ENCODE results near the gene GBE1. TPM values are rescaled to one million over a fixed set of nuclear protein-coding genes. Genes with fewer than 3 reads are reported as not detected.

The GBE1 gene
- polyA plus RNA-seq, 1 donor (not counting 4 experiments of a cell fraction or from before 2014, with no cell fraction given) = 30.2 TPM

GRCh38 chr3:81753416-81754027, 7.9 kb downstream of the GBE1 start:
- DNase-seq (ENCODE audit: low read depth, low spot score) (no peak), FAIRE-seq (no peak)
- Histone ChIP-seq H3K27me3 (ENCODE audit: control insufficient read depth, extremely low read depth, insufficient read depth, low read length) (no peaks in the 10 kb centered on the region), H3K4me2 (ENCODE audit: control insufficient read depth, extremely low read depth, insufficient read depth, low read depth, low read length) (no peak overlapping the region), H3K9me1 (ENCODE audit: control insufficient read depth, extremely low read depth, insufficient read depth, low read length) (no peaks in the 10 kb centered on the region), H3K9me3 (ENCODE audit: control insufficient read depth, low read depth, low read length) (no peaks in the 10 kb centered on the region), H3K27ac (ENCODE audit: control insufficient read depth, insufficient read depth, low read length) (no peak overlapping the region), H3K36me3 (ENCODE audit: control insufficient read depth in 2 of 2, extremely low read depth in 1 of 2, insufficient read depth in 2 of 2, low read length in 2 of 2) (peaks cover 3 to 6% of the 10 kb centered on the region in 2 experiments), H3K4me1 (ENCODE audit: control insufficient read depth, extremely low read depth, insufficient read depth, low read length) (peaks cover 15% of the 10 kb centered on the region), H2AFZ (ENCODE audit: control insufficient read depth, low read length) (no peak overlapping the region), H3K9ac (ENCODE audit: control insufficient read depth, extremely low read depth, insufficient read depth, low read length) (no peak overlapping the region), H3K4me3 (ENCODE audit: control insufficient read depth in 2 of 3, extremely low read depth in 1 of 3, insufficient read depth in 2 of 3, low read depth in 1 of 3, low read length in 3 of 3) (no peak overlapping the region), H4K20me1 (ENCODE audit: control insufficient read depth, extremely low read depth, insufficient read depth, low read length) (no peaks in the 10 kb centered on the region), H3K79me2 (ENCODE audit: control insufficient read depth, insufficient read depth, low read length) (peaks cover 23% of the 10 kb centered on the region)
- TF ChIP-seq EZH2 (IDR thresholded peaks at IDR 0.05; ENCODE audit: low read length) = no peak
- TF ChIP-seq CTCF (optimal IDR thresholded peaks at IDR 0.05 in 1 of 3, IDR thresholded peaks at IDR 0.05 in 1 of 3, conservative IDR thresholded peaks at IDR 0.05 in 1 of 3; ENCODE audit: extremely low read depth in 1 of 3, insufficient read depth in 2 of 3, low read length in 3 of 3) = no peak
- dilution Hi-C loops (cut with MboI; ENCODE audit: extremely low pct_ligation_motif_present, low sequenced_read_pairs) = no loop called here

DNA sequence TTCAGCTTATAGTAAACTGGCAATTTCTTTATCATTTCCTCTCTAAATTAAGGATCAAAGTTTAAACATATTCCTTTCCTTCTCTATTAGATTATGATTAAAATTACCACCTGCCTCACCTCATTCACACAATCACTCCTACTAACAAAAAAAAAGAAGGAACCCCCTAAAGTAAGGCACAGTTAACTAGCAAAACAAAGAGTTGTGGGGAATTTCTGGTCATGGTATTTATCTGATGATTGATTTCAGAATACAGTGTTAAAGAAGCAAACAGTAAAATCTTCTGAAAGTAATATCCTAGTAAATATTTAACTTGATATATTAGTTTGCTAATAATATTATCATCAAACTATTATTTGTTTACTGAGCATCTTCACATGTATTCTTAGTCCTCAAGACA, 8.8 kb downstream of the GBE1 start:
- no peaks in the 10 kb centered on the region for H3K27me3 ChIP-seq (ENCODE audit: control insufficient read depth, extremely low read depth, insufficient read depth, low read length)
- no peak overlapping the region for H3K4me3 ChIP-seq (ENCODE audit: control insufficient read depth in 2 of 3, extremely low read depth in 1 of 3, insufficient read depth in 2 of 3, low read depth in 1 of 3, low read length in 3 of 3)
- FAIRE-seq (no peak), DNase-seq (ENCODE audit: low read depth, low spot score) (no peak)
- H3K9me3 ChIP-seq (ENCODE audit: control insufficient read depth, low read depth, low read length) = no peaks in the 10 kb centered on the region
- no peak overlapping the region for H3K27ac ChIP-seq (ENCODE audit: control insufficient read depth, insufficient read depth, low read length)
- no peak overlapping the region for H2AFZ ChIP-seq (ENCODE audit: control insufficient read depth, low read length)
- peaks cover 21% of the 10 kb centered on the region for H3K79me2 ChIP-seq (ENCODE audit: control insufficient read depth, insufficient read depth, low read length)
- no peak overlapping the region for H3K4me2 ChIP-seq (ENCODE audit: control insufficient read depth, extremely low read depth, insufficient read depth, low read depth, low read length)
- no peaks in the 10 kb centered on the region for H3K9me1 ChIP-seq (ENCODE audit: control insufficient read depth, extremely low read depth, insufficient read depth, low read length)
- no peaks in the 10 kb centered on the region for H4K20me1 ChIP-seq (ENCODE audit: control insufficient read depth, extremely low read depth, insufficient read depth, low read length)
- no peak for TF ChIP-seq EZH2 (IDR thresholded peaks at IDR 0.05; ENCODE audit: low read length)
- no peak for TF ChIP-seq CTCF (optimal IDR thresholded peaks at IDR 0.05 in 1 of 3, IDR thresholded peaks at IDR 0.05 in 1 of 3, conservative IDR thresholded peaks at IDR 0.05 in 1 of 3; ENCODE audit: extremely low read depth in 1 of 3, insufficient read depth in 2 of 3, low read length in 3 of 3)
- H3K4me1 ChIP-seq (ENCODE audit: control insufficient read depth, extremely low read depth, insufficient read depth, low read length) = peaks cover 8% of the 10 kb centered on the region
- H3K9ac ChIP-seq (ENCODE audit: control insufficient read depth, extremely low read depth, insufficient read depth, low read length) = no peak overlapping the region
- H3K36me3 ChIP-seq (ENCODE audit: control insufficient read depth in 2 of 2, extremely low read depth in 1 of 2, insufficient read depth in 2 of 2, low read length in 2 of 2) = peaks cover 3 to 5% of the 10 kb centered on the region in 2 experiments
- dilution Hi-C loops (cut with MboI; ENCODE audit: extremely low pct_ligation_motif_present, low sequenced_read_pairs) = no loop called here

Data from keratinocyte (primary cell).